HEK293 (cell line): ENCODE measurements around the gene MDFI.

ENCODE experiments used
- CTCF ChIA-PET: fragments of 350-600 bp; formaldehyde crosslinking; extraction: SDS; loops from one replicate; lab custom pipeline; 2021; ENCODE audit warnings: antibody characterized with exemption; lab: Yijun Ruan, JAX
- POLR2A ChIA-PET: fragments of 300-600 bp; formaldehyde crosslinking; extraction: SDS; loops from one replicate; lab custom pipeline; 2020; ENCODE audit warnings: antibody characterized with exemption, inconsistent platforms; lab: Yijun Ruan, JAX
- H3K27ac ChIP-seq: fragments of 200-500 bp; sonication (Bioruptor generic); 2 replicates; pipeline ENCODE4 v1.5.1; 2014; ENCODE audit warnings: low read depth, low read length, control low read depth, inconsistent platforms; ENCODE audit errors: extremely low read depth
- H3K36me3 ChIP-seq, 2 experiments: fragments of 200-500 bp in 1 of 2; sonication (Bioruptor generic) in 1 of 2; 1 replicate in 1 of 2; 2 replicates in 1 of 2; pipeline ENCODE4 v1.5.1; 2014 to 2017; ENCODE audit warnings: inconsistent platforms in 2 of 2, low read length in 2 of 2; ENCODE audit not compliant: control insufficient read depth in 2 of 2, insufficient read depth in 1 of 2
- H3K4me1 ChIP-seq: fragments of 200-500 bp; sonication (Bioruptor generic); 2 replicates; pipeline ENCODE4 v1.5.1; 2014; ENCODE audit warnings: mild to moderate bottlenecking, low read length, inconsistent platforms; ENCODE audit not compliant: control insufficient read depth, insufficient read depth
- H3K4me3 ChIP-seq: 2 replicates; pipeline ENCODE4 v1.5.1; 2011; ENCODE audit warnings: low read depth, mild to moderate bottlenecking, control low read depth, low read length, moderate library complexity
- H3K9me3 ChIP-seq: fragments of 200-500 bp; sonication (Bioruptor generic); 2 replicates; pipeline ENCODE4 v1.5.1; 2014; ENCODE audit warnings: low read depth, low read length, inconsistent platforms; ENCODE audit not compliant: control insufficient read depth, insufficient read depth
- ATF2 ChIP-seq: fragments of 450-650 bp; formaldehyde crosslinking; IDR thresholded peaks from 2 replicates; pipeline ENCODE4 v1.5.1; 2016; ENCODE audit warnings: missing biosample characterization, missing genetic modification characterization, low read depth
- GLI4 ChIP-seq: fragments of 450-650 bp; formaldehyde crosslinking; IDR thresholded peaks from 2 replicates; pipeline ENCODE4 v1.5.1; 2016; ENCODE audit warnings: missing biosample characterization, missing genetic modification characterization
- KLF9 ChIP-seq: fragments of 450-650 bp; formaldehyde crosslinking; IDR thresholded peaks from 2 replicates; pipeline ENCODE4 v1.5.1; 2016; ENCODE audit warnings: missing biosample characterization, missing genetic modification characterization, low read depth
- MYNN ChIP-seq: fragments of 450-650 bp; formaldehyde crosslinking; IDR thresholded peaks from 2 replicates; pipeline ENCODE4 v1.5.1; 2016; ENCODE audit warnings: missing biosample characterization, missing genetic modification characterization, borderline replicate concordance
- PRDM10 ChIP-seq: fragments of 450-650 bp; formaldehyde crosslinking; IDR thresholded peaks from 2 replicates; pipeline ENCODE4 v1.5.1; 2016; ENCODE audit warnings: missing biosample characterization, missing genetic modification characterization
- ZBTB20 ChIP-seq: fragments of 450-650 bp; formaldehyde crosslinking; IDR thresholded peaks from 2 replicates; pipeline ENCODE4 v1.5.1; 2016; ENCODE audit warnings: missing biosample characterization, missing genetic modification characterization
- ZBTB26 ChIP-seq: fragments of 450-650 bp; formaldehyde crosslinking; optimal IDR thresholded peaks from 2 replicates; pipeline ENCODE3; 2016; ENCODE audit warnings: missing biosample characterization, mild to moderate bottlenecking, missing genetic modification characterization
- ZBTB8A ChIP-seq: fragments of 450-650 bp; formaldehyde crosslinking; IDR thresholded peaks from 2 replicates; pipeline ENCODE4 v1.5.1; 2016; ENCODE audit warnings: missing biosample characterization, missing genetic modification characterization
- ZEB2 ChIP-seq: fragments of 450-650 bp; formaldehyde crosslinking; IDR thresholded peaks from 2 replicates; pipeline ENCODE4 v1.5.1; 2016; ENCODE audit warnings: missing biosample characterization, missing genetic modification characterization
- ZNF157 ChIP-seq: fragments of 450-650 bp; formaldehyde crosslinking; IDR thresholded peaks from 2 replicates; pipeline ENCODE4 v1.5.1; 2016; ENCODE audit warnings: missing biosample characterization, missing genetic modification characterization
- ZNF2 ChIP-seq: fragments of 450-650 bp; formaldehyde crosslinking; IDR thresholded peaks from 2 replicates; pipeline ENCODE4 v1.5.1; 2016; ENCODE audit warnings: missing biosample characterization, missing genetic modification characterization
- ZNF202 ChIP-seq: fragments of 450-650 bp; formaldehyde crosslinking; IDR thresholded peaks from 2 replicates; pipeline ENCODE4 v1.5.1; 2016; ENCODE audit warnings: missing biosample characterization, missing genetic modification characterization, borderline replicate concordance
- ZNF280D ChIP-seq: fragments of 450-650 bp; formaldehyde crosslinking; IDR thresholded peaks from 2 replicates; pipeline ENCODE4 v1.5.1; 2016; ENCODE audit warnings: missing biosample characterization, missing genetic modification characterization
- ZNF292 ChIP-seq: fragments of 450-650 bp; formaldehyde crosslinking; IDR thresholded peaks from 2 replicates; pipeline ENCODE4 v1.5.1; 2016; ENCODE audit warnings: low read depth, missing biosample characterization, missing genetic modification characterization, borderline replicate concordance
- ZNF324 ChIP-seq: fragments of 450-650 bp; formaldehyde crosslinking; IDR thresholded peaks from 2 replicates; pipeline ENCODE4 v1.5.1; 2016; ENCODE audit warnings: missing biosample characterization, missing genetic modification characterization
- ZNF350 ChIP-seq: fragments of 450-650 bp; formaldehyde crosslinking; IDR thresholded peaks from 2 replicates; pipeline ENCODE4 v1.5.0; 2017; ENCODE audit warnings: missing biosample characterization, mild to moderate bottlenecking, missing genetic modification characterization
- ZNF366 ChIP-seq: fragments of 450-650 bp; formaldehyde crosslinking; conservative IDR thresholded peaks from 2 replicates; pipeline ENCODE4 v1.5.1; 2016; ENCODE audit warnings: missing biosample characterization, missing genetic modification characterization
- ZNF473 ChIP-seq: fragments of 450-650 bp; formaldehyde crosslinking; IDR thresholded peaks from 2 replicates; pipeline ENCODE4 v1.5.1; 2017; ENCODE audit warnings: missing biosample characterization, missing genetic modification characterization
- ZNF514 ChIP-seq: fragments of 450-650 bp; formaldehyde crosslinking; IDR thresholded peaks from 2 replicates; pipeline ENCODE4 v1.5.1; 2016; ENCODE audit warnings: missing biosample characterization, missing genetic modification characterization
- ZNF621 ChIP-seq: fragments of 450-650 bp; formaldehyde crosslinking; IDR thresholded peaks from 2 replicates; pipeline ENCODE4 v1.5.1; 2017; ENCODE audit warnings: missing biosample characterization, missing genetic modification characterization
- ZNF76 ChIP-seq: fragments of 450-650 bp; formaldehyde crosslinking; IDR thresholded peaks from 2 replicates; pipeline ENCODE4; 2016; ENCODE audit warnings: low read depth, missing biosample characterization, missing genetic modification characterization, borderline replicate concordance

The MDFI gene

GRCh38 chr6:41621802-41622201 lies 16.5 kb upstream of the MDFI start:
- no peaks in the 10 kb centered on the region for H3K36me3 ChIP-seq
- no peak overlapping the region for H3K27ac ChIP-seq
- no peaks in the 10 kb centered on the region; the same call in 1 of the 2 replicates for H3K4me1 ChIP-seq
- CTCF ChIA-PET = interaction anchor here (0.6 to 6.6 kb wide), 3 partner anchors 19 to 288 kb away, joined by 3 to 33 read pairs (median 3); no protein-coding TSS in a partner anchor
- no peaks in the 10 kb centered on the region for H3K9me3 ChIP-seq
- no peak overlapping the region for H3K4me3 ChIP-seq
- no peak for TF ChIP-seq ZNF2
- TF ChIP-seq, all 188 proteins: peak for 0
- POLR2A ChIA-PET = no interaction called here

GRCh38 chr6:41622206-41622988 lies 15.9 kb upstream of the MDFI start:
- no peaks in the 10 kb centered on the region; the same call in 1 of the 2 replicates for H3K4me1 ChIP-seq
- no peaks in the 10 kb centered on the region for H3K9me3 ChIP-seq
- no peak overlapping the region for H3K4me3 ChIP-seq
- H3K27ac ChIP-seq = no peak overlapping the region
- no peak for TF ChIP-seq ZNF202 (tag by site-specific recombination)
- no peak for TF ChIP-seq ZBTB8A (tag by site-specific recombination)
- TF ChIP-seq PRDM10 (tag by site-specific recombination) = no peak
- TF ChIP-seq ZNF280D = no peak
- TF ChIP-seq ZNF621 = no peak
- H3K36me3 ChIP-seq = no peaks in the 10 kb centered on the region
- ChIA-PET POLR2A (no interaction called here), CTCF (interaction anchor here (0.6 to 6.6 kb wide), 4 partner anchors 20 to 289 kb away, joined by 3 to 33 read pairs (median 3); no protein-coding TSS in a partner anchor)

- Histone ChIP-seq H3K36me3 (no peaks in the 10 kb centered on the region), H3K27ac (no peak overlapping the region), H3K9me3 (no peaks in the 10 kb centered on the region), H3K4me1 (no peaks in the 10 kb centered on the region; the same call in 1 of the 2 replicates), H3K4me3 (no peak overlapping the region)
- ChIA-PET CTCF (interaction anchor here (0.6 to 6.6 kb wide), 2 partner anchors 21 to 42 kb away, joined by 3 to 33 read pairs; no protein-coding TSS in a partner anchor), POLR2A (no interaction called here)
- TF ChIP-seq ZNF350 (tag by site-specific recombination) = no peak
- TF ChIP-seq ZNF366 = no peak
- no peak for TF ChIP-seq MYNN
- no peak for TF ChIP-seq ZNF473 (tag by site-specific recombination)
- TF ChIP-seq ZBTB20 (tag by site-specific recombination) = no peak
- no peak for TF ChIP-seq ZBTB26 (tag by site-specific recombination)
- TF ChIP-seq ZNF76 (tag by site-specific recombination) = no peak
- TF ChIP-seq ZNF292 (tag by site-specific recombination) = no peak
- no peak for TF ChIP-seq KLF9 (tag by site-specific recombination)
- no peak for TF ChIP-seq ZNF157 (tag by site-specific recombination)
- TF ChIP-seq ATF2 = no peak
- no peak for TF ChIP-seq ZNF514 (tag by site-specific recombination)
- TF ChIP-seq ZEB2 = no peak
- TF ChIP-seq GLI4 (tag by site-specific recombination) = no peak
- TF ChIP-seq ZNF324 (tag by site-specific recombination) = no peak
Observed at GRCh38 chr6:41623330-41623729, 14.9 kb upstream of the MDFI start.
